Myocyte (in vitro differentiated cells): Measurements from ENCODE around the gene FARP2. TPM values are rescaled to one million over a fixed set of nuclear protein-coding genes. Genes with fewer than 3 reads are reported as not detected.
"Not testable (repeated sequence)": the region's sequence is repeated elsewhere in the genome, so short reads cannot be mapped to it uniquely, and the experiment has no call there.

Source experiments
- DNase-seq: peaks from one replicate; pipeline ENCODE4 v3.0.0-alpha.2; 2012; ENCODE audit warnings: low read depth
- total RNA-seq: library from RNA; depleted of rRNA; stranded (reverse); fragments of >200 nt; gene quantifications from 2 replicates; pipeline ENCODE4 v1.2.3, GENCODE V29; 2014

FARP2 gene
- total RNA-seq, 1 donor from 2014 or later: 28.7 TPM

DNA sequence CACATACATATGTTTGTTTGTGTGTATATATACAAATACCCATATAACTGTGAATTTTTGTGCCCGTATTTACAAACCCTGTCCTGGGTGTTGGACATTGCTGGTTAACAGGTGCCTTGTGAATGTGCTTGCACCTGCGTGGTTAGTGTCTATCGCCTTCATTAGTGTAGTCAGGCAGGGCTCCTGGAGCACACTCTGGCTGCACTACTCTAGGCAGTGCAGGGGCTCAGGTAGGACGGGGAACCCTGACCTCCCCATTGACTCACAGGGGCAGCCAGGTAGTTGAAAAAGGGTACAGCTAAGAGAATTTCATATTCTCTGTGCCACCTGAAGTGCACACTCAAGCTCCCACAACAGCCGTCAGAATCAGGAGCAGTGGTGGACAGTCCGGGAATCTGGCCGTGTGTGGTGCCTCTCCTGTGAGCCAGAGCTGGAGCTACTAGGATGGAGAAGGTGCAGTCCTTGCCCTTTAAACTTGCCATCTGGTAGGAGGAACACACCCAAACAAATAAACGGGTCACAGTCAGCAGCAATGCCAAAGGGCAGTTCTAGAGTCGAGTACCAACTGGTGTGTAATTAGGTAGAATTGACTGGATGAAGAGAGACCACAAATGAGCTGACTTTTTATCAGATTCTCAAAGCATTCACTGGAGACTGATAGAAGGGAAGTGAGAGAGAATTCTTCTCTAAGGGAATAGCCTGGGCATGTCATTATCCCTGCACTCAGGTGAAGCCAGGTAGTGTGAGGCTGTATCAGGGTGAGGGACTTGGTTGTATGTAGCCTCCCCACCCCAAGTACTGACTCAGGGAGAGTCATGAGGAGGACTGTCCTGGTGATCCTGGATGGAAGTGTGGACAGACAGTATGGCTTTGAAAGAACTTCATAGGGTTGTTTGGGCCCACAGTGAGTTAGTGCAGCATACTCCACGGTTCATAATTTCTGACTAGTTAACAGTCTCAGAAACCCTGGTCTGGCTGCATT, 44.1 kb downstream of the FARP2 start:
- DNase-seq: no peak

DNA sequence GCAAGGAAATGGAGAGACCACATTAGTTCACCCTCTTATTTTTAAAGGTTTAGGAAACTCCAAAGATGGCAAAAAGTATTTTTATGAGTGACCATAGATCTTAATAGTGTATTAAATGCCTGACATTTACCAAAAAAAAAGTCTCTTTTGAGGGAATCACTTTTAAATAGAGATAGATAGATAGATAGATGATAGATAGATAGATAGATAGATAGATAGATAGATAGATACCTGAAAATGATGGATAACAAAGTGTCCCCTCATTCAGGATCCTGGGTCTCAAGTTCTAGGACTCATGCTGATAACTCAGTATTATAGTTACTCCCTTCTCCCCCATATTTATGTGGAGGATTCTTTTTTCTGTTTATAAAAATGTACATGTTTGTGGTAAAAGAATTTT, 52.8 kb downstream of the FARP2 start:
- no peak for DNase-seq

DNA sequence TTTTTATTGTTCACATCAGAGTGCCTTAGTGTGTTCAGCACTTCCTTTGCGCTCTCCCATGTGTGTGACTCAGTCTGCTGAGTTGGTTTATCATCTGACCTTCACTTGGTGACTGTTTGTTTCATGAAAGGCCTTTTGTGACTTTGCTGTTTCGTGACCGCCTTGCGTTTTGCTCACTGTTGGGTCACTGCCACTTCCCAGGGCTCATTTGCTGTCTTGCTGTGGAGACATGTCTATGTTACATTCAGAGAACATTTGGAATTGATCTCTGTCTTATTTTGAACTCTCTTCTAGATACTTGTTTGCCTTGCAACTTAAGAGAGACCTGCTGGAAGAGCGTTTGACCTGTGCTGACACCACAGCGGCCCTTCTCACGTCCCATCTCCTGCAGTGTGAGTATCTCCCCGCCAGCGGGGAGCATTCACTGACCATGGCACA, 54.7 kb downstream of the FARP2 start:
- DNase-seq: no peak

DNA sequence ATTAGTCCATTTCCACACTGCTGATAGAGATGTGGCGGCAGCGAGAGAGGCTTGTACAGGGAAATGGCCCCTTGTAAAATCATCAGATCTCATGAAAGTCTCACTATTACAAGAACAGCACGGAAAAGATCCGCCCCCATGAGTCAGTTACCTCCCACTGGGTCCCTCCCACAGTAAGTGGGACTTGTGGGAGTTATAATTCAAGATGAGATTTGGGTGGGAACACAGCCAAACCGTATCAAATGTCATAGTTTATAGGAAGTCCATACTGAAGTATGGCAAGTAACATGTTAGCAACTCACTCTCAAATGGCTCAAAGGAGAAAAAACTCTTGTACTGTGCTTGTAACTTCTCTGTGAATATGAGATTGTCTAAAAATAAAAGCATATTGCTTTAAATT, 56.1 kb downstream of the FARP2 start:
- peak; percentile 57 for DNase-seq

DNA sequence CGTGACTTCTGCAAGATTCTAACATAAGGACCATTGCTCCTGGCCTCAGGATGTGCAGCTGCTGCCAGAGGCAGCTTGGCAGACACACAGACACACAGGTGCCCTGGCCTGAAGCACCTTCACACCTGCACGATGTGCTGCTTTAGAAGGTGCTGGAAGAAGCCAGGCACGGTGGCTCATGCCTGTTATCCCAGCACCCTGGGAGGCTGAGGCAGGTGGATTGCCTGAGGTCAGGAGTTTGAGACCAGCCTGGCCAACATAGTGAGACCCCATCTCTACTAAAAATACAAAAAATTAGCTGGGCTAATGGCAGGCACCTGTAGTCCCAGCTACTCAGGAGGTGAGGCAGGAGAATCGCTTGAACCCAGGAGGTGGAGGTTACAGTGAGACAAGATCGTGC, 57.4 kb downstream of the FARP2 start:
- not testable (repeated sequence) for DNase-seq

DNA sequence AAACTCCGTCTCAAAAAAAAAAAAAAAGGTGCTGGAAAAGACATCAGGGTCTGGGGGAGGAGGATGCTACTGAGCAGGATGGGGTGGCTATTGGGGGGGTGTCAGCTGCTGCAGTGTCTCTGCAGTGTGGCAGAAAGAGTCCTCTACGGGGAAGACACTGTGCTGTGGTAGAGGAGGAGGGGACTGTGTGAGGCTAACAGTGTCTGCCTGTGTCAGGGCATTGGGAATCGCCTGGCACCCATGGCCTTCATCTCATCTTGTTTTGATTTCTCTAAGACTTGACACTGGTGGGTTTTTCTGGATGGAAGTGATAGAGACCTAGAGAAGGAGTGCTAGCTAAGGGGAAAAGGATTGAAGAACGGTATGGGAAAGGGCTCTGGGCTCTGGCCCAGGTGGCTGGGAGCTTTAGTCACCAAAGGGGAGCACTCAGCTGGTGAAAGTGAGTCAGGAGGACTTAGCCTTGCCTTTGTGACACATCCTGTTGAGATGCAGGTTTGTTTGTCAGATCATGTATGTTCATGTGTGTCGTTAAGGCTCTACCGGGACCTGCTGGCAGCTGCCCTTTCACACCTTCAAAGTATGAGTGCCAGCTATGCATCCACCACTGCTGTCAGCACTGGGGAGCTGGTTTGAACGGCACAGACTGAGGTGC, 58.0 kb downstream of the FARP2 start:
- DNase-seq: no peak

DNA sequence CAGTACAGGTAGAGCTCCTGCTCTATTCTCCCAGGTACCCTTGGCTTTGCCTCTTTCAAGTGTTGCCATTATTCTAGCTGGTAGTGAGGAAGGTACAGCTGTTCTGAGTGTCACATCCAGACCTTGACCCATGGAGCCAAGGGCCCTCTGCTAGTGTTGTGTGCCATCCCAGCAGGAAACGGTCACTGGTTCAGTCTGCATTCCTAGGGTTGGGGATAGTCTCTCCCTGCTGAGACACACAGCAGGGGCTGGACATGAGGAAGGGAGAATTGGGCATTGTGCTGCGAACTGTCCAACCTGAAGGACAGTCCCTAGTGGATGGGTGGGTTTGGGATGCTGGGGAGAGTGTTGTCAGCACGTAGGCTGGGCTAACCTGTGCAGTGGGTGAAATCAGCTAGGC, 59.1 kb downstream of the FARP2 start:
- no peak for DNase-seq

DNA sequence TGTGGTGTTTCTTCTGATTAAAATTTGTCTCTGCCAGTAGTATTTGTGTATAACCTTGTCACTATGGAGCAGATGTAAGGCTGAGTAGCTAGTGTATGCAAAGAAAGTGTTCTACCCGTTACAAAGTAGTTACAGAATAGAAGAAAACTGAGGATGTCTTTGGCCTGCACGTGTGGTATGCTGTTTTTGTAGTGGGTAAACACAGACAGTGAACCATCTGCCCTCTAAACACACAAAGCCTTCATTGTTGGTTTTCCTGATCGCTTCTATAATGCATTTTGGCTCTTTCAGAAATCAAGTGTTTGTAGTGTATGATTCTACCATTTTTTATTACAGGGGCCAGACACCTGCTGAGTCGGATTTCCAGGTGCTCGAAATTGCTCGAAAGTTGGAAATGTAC, 61.5 kb downstream of the FARP2 start:
- no peak for DNase-seq

DNA sequence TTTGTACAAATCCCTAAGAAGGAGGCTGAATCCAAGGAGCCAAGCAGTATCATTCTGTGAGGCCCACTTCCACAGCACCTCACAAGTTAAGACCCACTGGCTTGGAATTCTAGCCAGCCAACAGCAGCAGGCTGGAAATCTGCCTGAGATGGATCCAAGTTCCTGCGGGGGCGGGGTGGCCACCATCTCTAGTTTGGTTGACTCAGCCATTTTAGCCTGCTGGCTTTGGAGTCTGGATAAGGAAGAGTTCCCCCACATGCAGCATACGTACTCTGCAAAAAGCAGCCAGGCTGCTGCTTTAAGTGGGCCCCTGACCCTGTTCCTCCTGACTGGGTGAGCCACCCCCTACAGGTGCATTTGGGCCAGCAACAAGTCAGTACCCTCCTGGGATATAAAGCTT, 65.2 kb downstream of the FARP2 start:
- no peak for DNase-seq

DNA sequence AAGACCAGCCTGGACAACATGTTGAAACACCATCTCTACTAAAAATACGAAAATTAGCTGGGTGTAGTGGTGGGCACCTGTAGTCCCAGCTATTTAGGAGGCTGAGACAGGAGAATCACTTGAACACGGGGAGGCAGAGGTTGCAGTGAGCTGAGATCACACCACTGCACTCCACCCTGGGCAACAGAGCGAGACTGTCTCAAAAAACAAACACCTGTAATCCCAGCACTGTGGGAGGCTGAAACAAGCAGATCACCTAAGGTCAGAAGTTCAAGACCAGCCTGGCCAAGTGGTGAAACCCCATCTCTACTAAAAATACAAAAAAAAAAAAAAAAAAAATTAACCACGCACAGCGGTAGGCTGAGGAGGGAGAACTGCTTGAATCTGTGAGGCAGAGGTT, 65.9 kb downstream of the FARP2 start:
- not testable (repeated sequence) for DNase-seq

DNA sequence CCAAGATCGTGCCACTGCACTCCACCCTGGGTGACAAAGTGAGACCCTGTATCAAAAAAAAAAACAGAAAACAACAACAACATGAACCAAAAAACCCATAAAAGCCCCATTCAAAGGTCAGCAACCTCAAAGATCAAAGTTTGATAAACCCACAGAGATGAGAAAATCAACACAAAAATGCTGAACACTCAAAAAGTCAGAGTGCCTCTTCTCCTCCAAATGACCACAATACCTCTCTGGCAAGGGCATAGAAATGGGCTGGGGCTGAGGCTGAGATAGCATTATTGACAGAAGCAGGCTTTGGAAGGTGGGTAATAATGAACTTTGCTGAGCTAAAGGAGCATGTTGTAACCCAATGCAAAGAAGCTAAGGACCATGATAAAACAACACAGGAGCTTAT, 66.3 kb downstream of the FARP2 start:
- DNase-seq: no peak

DNA sequence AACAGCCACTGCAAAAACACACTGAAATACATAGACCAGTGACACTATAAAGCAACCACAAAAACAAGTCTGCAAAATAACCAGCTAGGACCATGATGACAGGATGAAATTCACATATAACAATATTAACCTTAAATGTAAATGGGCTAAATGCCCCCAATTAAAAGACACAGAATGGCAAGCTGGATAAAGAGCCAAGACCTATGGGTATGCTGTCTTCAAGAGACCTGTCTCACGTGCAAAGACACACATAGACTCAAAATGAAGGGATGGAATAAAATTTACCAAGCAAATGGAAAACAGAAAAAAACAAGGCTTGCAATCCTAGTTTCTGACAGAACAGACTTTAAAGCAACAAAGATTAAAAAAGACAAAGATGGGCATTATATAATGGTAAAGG, 67.4 kb downstream of the FARP2 start:
- not testable (repeated sequence) for DNase-seq

DNA sequence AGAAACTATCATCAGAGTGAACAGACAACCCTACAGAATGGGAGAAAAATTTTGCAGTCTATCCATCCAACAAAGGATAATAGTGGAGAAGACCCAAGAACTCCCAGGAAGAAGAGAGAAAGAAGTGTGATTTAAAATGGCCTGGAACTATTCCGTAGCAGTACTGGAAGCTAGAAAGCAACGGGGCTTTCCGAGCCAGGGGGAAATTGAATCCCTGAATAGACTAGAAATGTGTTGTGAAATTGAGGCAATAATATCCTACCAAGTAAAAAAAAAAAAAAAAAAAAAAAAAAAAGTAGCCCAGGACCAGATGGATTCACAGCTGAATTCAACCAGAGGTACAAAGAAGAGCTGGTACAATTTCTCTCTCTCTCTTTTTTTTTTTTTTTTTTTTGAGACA, 69.3 kb downstream of the FARP2 start:
- no peak for DNase-seq

DNA sequence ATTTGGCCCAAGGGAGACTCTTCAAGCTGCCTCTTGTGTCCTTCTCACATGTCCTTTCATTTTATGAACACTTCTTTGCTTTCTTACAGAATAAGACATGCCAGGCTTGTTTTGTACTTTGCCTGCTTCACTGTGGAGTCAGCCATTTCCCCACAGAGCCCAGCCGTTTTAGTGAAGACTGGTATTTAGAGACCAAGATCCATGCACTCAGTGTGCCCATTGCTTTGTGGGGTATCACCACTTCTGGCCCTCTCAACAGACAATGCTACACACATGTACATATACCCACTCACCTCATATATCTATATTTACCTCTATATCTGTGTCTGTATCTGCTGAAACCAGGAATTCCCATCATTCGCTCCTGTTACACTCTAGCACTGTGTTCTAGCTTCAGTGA, 74.1 kb downstream of the FARP2 start:
- no peak for DNase-seq

DNA sequence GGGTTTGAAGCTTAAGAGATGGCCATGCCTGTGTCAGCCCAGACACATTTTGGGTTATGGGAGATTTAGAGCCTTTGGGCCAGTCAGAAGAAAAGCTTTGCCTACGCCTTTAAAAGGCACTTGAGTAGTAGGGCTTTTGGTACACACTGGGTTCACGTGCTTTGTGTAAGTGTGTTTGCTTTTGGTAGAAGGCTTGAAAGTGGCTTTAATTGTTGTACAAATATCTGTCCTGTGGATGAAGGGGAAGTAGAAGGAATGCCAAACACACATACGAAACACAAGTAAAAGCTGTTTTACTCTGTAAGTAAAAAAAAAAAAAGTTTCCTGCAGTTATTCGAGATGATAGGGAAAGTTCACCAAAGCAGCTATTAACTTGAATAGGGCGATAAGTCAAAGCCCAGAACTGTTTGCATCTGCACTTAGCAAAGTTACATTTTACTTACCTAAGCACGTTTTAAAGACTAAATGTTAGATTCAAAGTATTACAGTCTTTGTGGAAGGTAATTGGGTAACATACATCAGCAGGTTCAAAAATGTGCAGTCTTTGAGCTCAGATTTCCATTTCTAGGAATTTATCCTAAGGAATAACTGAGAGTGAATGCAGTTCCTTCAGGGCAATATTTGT, 76.9 kb downstream of the FARP2 start:
- DNase-seq: no peak

DNA sequence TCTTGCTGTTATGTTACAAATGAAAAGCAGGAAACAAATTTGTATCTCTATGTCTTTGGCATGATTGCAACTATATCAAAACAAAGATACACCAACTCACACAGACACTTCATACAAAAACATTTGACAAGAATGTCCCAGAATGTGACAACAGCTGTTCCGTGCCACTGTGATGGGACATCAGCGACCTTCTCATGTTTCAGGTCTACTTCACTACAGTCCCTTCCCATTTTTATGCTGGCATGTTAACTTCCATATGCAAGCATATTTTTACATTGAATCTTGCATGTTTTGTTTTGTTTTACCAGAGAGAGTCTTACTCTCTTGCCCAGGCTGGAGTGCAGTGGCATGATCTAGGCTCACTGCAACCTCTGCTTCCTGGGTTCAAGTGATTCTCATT, 81.1 kb downstream of the FARP2 start:
- DNase-seq: peak; percentile 22

DNA sequence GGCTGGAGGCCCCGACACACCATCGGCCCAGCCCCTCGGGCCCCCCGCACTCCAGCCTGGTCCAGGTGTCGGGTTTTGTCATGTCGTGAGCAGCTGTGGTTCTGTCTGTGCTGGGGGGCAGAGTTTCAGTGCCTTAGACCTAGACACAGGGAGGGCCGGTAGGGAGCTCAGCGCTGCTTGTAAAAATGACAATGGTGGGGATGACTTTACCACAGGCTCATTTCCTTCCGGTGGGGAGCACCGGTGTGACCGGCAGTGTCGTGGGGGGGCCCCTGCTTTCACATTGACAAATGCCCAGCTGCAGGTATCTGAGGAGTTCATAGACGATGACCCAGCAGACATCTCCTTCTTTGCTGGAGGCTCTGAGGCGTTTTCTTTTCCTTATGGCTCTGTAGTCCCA, 85.4 kb downstream of the FARP2 start:
- DNase-seq: no peak

DNA sequence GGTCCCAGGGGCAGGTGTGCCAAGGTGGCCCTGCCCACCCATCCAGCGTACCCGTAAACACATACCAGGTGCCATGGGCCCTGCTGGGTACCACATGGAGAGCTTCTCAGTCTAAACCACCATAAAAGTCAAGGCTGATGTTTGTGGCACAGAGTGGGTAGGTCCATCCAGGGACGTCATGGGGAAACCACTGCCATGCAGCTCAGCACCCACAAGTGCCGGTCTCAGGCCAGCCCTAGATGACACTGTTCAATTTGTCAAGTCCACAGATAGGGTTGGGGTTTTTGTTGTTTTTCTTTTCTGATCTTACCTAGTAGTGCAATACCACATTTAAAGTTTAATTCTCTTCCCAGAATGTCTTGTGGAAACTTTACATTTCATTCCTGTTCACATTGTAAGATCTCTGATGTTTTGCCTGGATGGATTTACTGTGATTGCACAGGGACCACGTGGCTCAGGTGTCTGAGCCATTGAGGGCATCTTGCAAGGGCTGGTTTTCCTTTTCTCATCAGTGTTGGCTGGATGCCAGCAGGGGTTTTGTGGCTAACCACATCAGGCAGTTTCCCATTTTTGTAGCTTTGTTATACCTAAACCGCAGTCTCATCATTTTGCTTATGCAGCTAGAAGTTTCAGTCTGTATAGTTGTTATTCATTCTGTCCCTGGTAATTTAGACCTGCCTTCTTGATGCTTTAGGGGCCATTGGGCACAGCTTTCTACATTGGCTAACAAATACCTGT, 87.6 kb downstream of the FARP2 start:
- DNase-seq: peak; percentile 76

DNA sequence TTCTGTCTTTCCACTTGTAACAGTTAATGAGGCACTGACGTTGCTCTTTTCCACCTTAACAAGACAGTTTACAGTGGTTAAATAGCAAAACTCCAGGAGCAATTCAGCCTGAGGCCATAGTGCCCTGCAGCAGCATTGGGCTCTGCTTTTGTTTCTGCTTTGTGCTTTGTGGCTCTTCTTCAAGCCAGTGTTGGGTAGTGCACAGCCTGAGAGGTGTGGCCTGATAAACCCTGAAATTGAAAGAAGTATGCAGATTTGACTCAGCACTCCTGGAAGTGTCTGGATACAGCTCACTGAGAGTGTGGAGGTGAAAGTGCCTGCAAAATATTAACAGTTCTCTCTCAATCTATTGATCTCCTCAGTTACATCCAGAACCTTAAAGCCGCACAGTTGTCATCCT, 89.3 kb downstream of the FARP2 start:
- no peak for DNase-seq

DNA sequence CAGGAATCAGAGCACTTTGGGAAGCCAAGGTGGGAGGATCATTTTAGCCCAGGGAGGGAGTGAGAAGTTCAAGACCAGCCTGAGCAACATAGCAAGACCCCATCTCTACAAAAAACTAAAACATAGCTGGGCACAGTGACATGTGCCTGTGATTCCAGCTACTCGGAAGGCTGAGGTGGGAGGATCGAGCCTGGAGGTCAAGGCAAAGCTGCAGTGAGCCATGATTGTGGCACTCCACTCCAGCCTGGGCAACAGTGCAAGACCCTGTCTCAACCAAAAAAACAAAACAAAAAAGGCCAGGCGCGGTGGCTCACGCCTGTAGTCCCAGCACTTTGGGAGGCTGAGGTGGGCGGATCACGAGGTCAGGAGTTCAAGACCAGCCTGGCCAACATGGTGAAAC, 94.0 kb downstream of the FARP2 start:
- DNase-seq: not testable (repeated sequence)

DNA sequence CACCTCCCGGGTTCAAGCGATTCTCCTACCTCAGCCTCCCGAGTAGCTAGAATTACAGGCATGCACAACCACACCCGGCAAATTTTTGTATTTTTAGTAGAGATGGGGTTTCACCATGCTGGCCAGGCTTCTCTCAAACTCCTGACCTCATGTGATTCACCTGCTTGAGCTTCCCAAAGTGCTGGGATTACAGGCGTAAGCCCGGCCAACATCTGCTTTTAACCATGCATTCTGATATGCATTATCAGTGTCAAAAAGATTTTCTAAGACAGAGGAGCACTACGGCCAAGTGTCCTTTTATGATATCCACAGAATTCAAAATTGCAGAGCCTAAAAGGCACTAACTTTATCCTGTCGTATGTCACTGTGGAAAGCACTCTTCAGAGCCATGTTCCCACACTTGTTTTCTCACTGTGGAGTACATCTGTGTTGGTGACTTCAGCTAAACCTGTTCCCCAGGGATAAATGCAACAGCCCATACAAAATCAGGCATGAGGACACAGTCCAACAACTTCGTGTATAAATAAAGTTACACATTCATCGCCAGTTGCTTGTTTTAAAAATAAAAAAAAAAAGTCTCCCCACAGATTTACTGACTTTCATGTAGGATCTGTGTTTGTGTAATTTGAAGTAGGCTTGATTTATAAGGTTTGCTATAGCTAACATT, 95.9 kb downstream of the FARP2 start:
- DNase-seq: no peak
